Left renal pelvis (tissue), 4 donors: ENCODE measurements around the gene IMP3. TPM values are rescaled to one million over a fixed set of nuclear protein-coding genes. Genes with fewer than 3 reads are reported as not detected.

Experiments used
- DNase-seq, 4 donors: peaks; one replicate each; pipeline ENCODE4 v3.0.0-alpha.2; 2013; ENCODE audit warnings: low read depth in 4 of 4, low spot score in 3 of 4
- polyA plus RNA-seq, 4 donors: library from polyadenylated mRNA; unstranded; fragments of 120-200 nt; gene quantifications; one replicate each; pipeline ENCODE4 v1.2.1, GENCODE V29; 2013; ENCODE audit not compliant: insufficient read length in 4 of 4

IMP3 gene
- polyA plus RNA-seq, 4 donors: 31.3 to 59.1 (median 51.5) TPM

- DNase-seq: no peak
Observed at GRCh38 chr15:75673426-75674235, 33.6 kb upstream of the IMP3 start.

DNA sequence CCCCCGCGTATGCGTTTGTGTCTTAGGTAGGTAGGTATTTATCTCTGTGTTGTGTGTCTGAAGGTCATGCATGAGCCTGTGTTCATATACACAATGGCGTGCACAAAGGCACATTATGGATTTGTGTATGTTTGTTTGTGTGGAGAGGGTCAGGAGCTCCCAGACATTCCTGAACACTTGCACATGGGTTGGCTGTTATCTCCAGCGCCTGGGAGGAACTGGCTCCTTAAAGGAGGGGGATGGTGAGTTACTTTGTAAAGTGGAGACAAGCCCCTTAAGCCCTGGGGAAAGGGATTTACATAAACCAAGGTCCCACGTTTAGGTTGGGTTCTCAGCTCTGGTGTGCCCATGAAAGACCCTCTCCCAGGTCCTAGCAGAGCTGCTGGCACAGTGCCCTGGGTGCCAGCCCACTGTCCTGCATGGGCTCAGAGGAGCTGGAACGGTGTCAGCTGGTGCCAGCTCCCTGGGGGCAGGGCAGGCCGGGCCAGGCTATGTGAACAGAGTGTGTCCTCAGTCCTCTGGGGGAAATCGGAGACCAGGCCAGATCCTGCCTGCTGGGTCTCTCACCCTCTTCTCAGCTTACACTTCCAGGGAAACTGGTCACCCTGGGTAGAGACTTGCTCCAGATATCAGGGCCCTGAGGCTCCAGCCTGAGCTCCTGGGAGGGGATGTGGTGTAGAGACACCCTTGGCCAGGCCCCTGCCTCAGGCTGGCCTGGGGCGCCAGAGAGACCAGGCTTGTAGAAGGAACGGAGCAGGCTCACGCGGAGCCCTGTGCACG lies 32.8 kb upstream of the IMP3 start:
- DNase-seq: no peak

GRCh38 chr15:75671730-75672602 lies 31.9 kb upstream of the IMP3 start:
- no peak for DNase-seq

- DNase-seq: no peak
Observed at GRCh38 chr15:75669879-75670212, 29.8 kb upstream of the IMP3 start.

DNA sequence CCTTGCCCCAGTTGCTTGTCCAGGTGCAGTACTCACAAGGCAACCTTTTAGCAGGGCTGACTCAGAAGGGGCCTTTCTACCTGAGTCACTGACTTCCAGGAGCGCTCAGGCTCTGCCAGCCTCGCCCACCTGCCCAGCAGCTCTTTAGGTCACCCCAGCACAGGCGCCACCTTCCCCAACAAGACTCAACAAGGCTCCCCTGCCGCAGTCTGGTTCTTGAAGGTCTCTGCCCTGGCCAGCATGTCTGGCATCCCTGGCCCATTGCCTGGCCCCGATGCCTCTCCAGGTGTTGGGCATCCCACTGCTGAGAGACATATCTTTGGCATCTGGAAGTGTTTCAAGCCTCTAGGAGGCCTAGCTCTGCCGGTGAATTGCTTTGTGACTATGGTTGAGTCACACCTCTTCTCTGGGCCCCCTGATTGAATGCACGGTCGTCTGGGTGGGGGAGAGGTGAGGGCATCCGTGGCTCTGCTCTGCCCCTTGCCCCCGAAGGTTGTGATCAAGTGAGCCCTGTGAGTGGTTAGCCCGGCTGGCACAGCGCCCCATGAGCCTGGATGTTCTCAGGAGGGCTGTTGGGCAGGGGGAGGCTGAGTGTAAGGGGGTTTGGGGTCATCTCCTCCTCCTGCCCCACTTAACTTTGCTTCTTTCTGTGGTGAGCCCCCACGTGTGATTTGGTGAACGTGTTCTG lies 29.3 kb upstream of the IMP3 start:
- no peak for DNase-seq

- DNase-seq: no peak
Observed at GRCh38 chr15:75666823-75667501, 26.9 kb upstream of the IMP3 start.

- DNase-seq: no peak
Observed at GRCh38 chr15:75663931-75664421, 24.0 kb upstream of the IMP3 start.

DNA sequence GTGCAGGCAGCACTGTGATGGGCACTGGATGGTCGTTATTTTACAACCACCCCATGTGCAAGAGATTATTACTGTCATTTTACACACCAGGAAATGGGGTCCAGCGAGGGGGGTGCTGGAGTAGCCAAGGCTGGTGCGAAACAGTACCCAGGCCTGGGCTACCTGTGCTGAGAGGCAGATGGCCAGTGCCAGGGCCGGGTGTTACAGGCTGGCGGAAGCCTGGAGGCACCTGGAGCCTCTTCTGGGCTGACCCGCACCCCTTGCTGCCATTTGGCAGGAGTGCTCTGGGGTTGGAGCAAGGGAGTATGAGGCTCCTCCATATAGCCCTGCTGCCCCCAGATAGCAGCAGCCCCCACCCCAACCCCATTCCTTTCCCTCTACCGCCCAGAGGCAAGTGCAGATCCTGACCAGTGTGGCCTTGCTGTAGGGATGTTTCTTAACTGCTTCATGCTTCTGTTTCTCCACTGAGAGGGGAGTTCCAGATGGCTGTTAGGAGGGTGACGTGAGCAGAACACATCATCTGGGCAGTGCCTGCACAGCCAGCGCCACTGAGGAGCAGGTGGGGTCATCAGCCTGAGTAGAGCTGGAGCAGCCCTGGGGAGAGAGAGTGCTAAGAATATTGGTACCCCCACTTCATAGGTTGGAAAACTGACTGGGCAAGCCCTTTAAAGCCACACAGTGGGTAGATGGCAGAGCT lies 22.9 kb upstream of the IMP3 start:
- DNase-seq: no peak

- DNase-seq: no peak
Observed at GRCh38 chr15:75661756-75662140, 21.7 kb upstream of the IMP3 start.

DNA sequence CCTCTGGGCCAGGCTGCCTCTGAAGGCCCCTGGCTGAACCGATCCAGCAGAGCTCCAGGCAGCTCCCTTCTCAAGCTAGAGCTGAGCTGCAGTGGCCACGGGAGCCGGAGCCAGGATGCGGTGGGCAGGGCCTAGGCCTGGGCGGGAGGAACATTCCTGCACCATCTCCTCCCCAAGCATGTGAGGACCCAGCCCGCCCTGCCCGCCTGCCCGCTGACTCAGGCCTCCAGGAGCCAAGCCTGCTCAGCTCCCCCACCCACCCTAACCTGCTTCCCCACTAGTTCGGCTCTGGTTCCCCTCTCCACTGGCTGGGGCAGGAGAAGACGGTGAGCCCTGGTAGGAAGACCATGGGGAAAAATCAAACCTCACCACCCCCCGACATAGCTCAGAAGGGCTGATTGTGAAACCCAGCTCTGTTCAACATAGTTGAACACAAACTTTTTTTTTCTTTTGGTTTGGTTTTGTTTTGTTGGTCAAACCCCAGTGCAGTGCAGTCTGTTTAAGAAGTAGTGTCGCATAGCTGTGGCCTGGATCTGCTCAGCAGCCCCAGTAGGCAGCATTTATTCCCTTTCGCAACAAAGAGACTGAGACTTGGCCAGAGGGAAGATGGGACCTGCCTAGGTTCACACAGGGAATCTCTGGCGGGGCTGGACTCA lies 21.2 kb upstream of the IMP3 start:
- DNase-seq: no peak

DNA sequence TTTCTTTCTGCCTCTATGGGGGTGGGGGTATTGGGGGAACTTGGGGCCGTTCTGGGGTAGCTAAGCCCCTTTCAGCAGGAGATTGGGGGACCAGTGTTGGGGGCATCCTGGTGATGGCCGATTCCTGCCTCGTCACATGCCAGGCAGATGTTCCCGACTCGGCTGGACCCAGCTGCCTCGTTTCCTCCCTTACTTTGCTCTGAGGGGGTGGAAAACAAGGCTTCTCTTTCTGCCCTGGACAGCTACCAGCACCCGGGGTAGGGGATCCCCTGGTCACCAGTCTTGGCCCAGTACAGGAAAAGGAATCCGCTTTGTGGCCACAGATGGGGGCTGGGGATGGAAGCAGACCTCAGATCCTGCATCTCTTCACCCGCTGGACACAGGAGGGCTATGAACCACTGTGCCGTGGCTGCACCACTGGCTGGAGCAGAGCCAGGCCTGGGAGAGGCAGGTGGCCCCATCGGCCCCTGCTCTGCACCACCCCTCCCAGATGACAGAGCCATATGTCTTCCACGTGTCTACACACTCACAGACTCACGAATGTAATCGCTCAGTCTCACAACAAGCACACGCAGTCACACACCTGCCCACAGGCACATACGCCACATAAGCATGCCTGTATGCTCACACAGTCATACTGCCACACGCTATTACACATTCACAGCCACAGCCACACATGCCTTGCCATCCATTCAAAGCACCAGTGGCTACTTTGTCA lies 20.1 kb upstream of the IMP3 start:
- DNase-seq: no peak

DNA sequence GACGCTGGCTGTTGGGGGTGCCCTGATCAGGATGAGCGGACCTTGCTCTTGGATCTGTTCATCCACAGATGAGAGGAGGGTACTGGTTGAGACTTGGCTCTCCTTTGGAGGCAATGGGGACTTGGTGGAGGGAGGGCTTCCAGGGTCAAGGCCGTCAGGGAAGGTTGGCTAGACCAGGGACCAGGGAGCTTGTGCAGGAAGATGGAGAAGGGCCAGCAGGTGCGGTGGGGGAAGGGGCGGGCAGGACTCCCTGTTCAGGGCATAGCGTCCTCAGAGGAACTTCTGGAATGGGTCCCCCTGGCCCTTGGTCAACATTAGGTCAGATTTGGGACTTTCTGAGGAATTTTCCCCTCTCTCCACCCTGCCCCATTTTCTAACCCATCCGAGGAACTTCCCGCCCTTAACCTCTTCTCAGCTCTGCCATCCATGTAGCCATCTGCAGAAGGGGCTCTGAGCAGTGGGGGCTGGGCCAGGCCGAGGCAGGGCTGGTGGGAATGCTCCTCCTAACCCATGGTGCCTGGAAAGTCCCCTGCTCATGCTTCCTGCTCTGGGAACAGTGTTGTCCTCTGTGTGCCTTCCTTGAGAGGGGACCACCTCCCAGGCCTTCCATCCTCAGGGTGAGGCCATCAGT lies 19.2 kb upstream of the IMP3 start:
- no peak for DNase-seq

DNA sequence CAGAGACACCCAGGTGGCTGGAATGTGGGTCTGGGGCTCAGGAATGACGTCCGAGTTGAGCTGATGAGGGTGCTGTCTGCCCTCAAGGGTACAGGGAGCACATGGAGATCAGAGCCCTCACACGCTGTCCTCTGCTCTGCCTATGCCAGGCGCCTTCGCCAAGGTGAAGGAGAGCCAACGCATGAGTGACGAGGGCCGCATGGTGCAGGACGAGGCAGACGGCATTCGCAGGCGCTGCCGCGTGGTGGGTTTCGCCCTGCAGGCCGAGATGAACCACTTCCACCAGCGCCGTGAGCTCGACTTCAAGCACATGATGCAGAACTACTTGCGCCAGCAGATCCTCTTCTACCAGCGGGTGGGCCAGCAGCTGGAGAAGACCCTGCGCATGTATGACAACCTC lies 16.8 kb upstream of the IMP3 start:
- DNase-seq: no peak

DNA sequence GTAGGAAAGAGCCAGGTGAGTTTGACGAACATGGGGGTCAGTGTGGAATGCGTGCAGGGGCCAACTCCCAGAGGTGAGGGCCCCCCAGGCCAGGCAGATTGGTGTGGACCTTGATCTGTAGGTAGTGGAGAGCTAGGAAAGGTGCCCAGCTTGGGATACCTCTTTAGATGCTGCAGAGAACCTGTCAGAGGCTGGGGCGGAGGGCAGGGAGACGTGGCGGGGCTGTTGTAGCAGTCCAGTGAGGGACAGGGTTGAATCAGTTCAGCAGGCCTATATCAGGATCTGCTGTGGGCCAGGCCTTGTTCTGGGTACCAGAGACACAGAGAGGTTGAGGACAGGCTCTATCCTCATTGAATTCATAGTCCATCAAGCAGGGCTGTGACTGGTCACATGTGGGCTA lies 16.3 kb upstream of the IMP3 start:
- DNase-seq: no peak

DNA sequence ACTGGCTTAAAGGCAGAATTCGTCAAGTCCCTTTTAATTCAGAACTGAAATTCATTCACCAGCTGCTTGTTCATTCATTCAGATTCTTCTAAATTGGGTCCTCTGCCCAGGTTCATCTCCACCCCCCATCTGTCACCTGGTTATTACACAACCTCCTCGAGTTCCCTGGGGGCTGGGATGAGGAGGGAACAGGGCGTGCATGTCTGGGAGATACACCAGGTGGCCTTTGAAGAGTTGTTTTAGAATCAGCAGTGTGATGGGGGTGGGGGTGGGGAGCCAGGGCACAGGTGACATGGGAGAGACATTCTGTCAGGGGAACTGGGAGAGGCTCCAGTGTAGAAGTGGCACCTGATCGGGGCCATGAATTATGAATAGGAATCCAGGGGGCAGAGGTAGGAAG lies 15.9 kb upstream of the IMP3 start:
- no peak for DNase-seq

DNA sequence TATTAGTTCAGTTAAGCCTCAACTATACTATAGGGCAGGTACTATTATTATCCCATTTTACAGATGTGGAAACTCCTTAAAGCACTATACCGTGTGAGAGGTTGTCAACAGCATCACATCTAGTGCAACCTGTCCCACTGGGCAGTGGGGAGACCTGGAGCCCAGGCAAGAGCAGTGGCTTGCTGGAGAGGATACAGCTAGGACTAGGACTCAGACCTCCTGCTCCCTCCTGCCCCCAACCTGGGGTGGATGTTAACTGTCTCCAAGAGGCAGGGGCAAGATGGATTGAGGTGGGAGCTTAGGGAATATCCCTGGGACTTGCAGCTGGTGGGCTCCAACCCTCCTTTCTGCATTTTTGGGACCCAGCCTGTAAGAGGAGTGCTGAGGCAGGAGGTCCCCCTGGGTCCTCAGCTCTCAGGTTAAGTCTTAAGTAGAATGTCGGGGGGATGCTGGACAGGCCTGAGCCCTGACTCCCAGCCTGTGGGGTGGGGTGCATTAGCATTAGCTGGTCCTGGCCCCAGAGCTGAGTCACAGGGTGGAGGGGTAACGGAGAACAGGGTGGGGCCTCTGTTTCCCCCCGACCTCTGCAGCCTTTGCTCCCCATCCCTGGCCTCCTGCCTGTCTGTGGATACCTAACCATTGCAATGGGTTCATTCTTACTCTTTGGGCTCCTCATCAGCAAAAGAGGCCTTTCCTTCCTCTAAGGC lies 14.3 kb upstream of the IMP3 start:
- no peak for DNase-seq

GRCh38 chr15:75653347-75653913 lies 13.4 kb upstream of the IMP3 start:
- no peak for DNase-seq
